ENCODE data around the gene RNF212B. TPM values are rescaled to one million over a fixed set of nuclear protein-coding genes. Genes with fewer than 3 reads are reported as not detected.
"Not testable (repeated sequence)": the region's sequence is repeated elsewhere in the genome, so short reads cannot be mapped to it uniquely, and the experiment has no call there.

RNF212B gene
- total RNA-seq, 1 experiment from 2014 or later, result not detected

- intact Hi-C loops (cut with micrococcal nuclease; ENCODE audit: unreplicated experiment), result no loop called here
- ChIA-PET POLR2A (no interaction called here), CTCF (no interaction called here)
- no peak overlapping the region for H3K27ac Mint-ChIP-seq (ENCODE audit: unreplicated experiment)
- no peaks in the 10 kb centered on the region for H3K4me1 Mint-ChIP-seq (ENCODE audit: low read depth, unreplicated experiment)
- no peaks in the 10 kb centered on the region for H3K4me1 ChIP-seq
- no peak overlapping the region for H3K4me3 ChIP-seq (ENCODE audit: low read depth, low read length)
- H3K36me3 ChIP-seq (ENCODE audit: control insufficient read depth, insufficient read depth, low read length), result no peaks in the 10 kb centered on the region
- no TSS peak for BruUV-seq (replicated peaks)
- no peak for TF ChIP-seq CTCF (IDR thresholded peaks at IDR 0.05; ENCODE audit: insufficient read depth in 1 of 2, low read depth in 1 of 2, low read length in 1 of 2, severe bottlenecking in 1 of 2, unreplicated experiment in 1 of 2)
- no peak for DNase-seq
- H3K9me3 ChIP-seq, result peaks cover 5% of the 10 kb centered on the region; the same call in 1 of the 2 replicates
- no peaks in the 10 kb centered on the region for H3K27me3 ChIP-seq (replicated peaks; ENCODE audit: control insufficient read depth, insufficient read depth, low read length)
- no peaks in the 10 kb centered on the region for H3K27me3 Mint-ChIP-seq (ENCODE audit: insufficient read depth, unreplicated experiment)
- H3K9me3 Mint-ChIP-seq (ENCODE audit: unreplicated experiment), result peaks cover 12% of the 10 kb centered on the region
- H3K4me3 Mint-ChIP-seq (ENCODE audit: unreplicated experiment), result no peak overlapping the region
- H3K36me3 Mint-ChIP-seq (ENCODE audit: insufficient read depth, unreplicated experiment), result no peaks in the 10 kb centered on the region
Observed at GRCh38 chr14:23215421-23215820, 22.3 kb upstream of the RNF212B start.

- no peaks in the 10 kb centered on the region for H3K4me1 Mint-ChIP-seq (ENCODE audit: low read depth, unreplicated experiment)
- POLR2A ChIA-PET, result no interaction called here
- TF ChIP-seq CTCF (IDR thresholded peaks at IDR 0.05; ENCODE audit: insufficient read depth in 1 of 2, low read depth in 1 of 2, low read length in 1 of 2, severe bottlenecking in 1 of 2, unreplicated experiment in 1 of 2), result no peak
- peaks cover 14% of the 10 kb centered on the region for H3K27me3 Mint-ChIP-seq (ENCODE audit: insufficient read depth, unreplicated experiment)
- no peaks in the 10 kb centered on the region for H3K4me1 ChIP-seq
- intact Hi-C loops (cut with micrococcal nuclease; ENCODE audit: unreplicated experiment), result no loop called here
- peaks cover 5% of the 10 kb centered on the region; the same call in 1 of the 2 replicates for H3K9me3 ChIP-seq
- H3K9me3 Mint-ChIP-seq (ENCODE audit: unreplicated experiment), result peaks cover 12% of the 10 kb centered on the region
- no peak overlapping the region for H3K27ac Mint-ChIP-seq (ENCODE audit: unreplicated experiment)
- CTCF ChIA-PET, result interaction anchor here (0.6 kb wide), 1 partner anchor 85 kb away, joined by 4 read pairs; the partner anchor contains the start of gene PPP1R3E
- H3K36me3 ChIP-seq (ENCODE audit: control insufficient read depth, insufficient read depth, low read length), result no peaks in the 10 kb centered on the region
- no peak overlapping the region for H3K4me3 ChIP-seq (ENCODE audit: low read depth, low read length)
- H3K4me3 Mint-ChIP-seq (ENCODE audit: unreplicated experiment), result no peak overlapping the region
- H3K27me3 ChIP-seq (replicated peaks; ENCODE audit: control insufficient read depth, insufficient read depth, low read length), result no peaks in the 10 kb centered on the region
- no peak for DNase-seq
- BruUV-seq (replicated peaks), result no TSS peak
- H3K36me3 Mint-ChIP-seq (ENCODE audit: insufficient read depth, unreplicated experiment), result no peaks in the 10 kb centered on the region
Observed at GRCh38 chr14:23217032-23218020, 20.4 kb upstream of the RNF212B start.

- POLR2A ChIA-PET, result no interaction called here
- TF ChIP-seq CTCF (IDR thresholded peaks at IDR 0.05; ENCODE audit: insufficient read depth in 1 of 2, low read depth in 1 of 2, low read length in 1 of 2, severe bottlenecking in 1 of 2, unreplicated experiment in 1 of 2), result no peak
- H3K27ac Mint-ChIP-seq (ENCODE audit: unreplicated experiment), result no peak overlapping the region
Observed at GRCh38 chr14:23219075-23219474, 18.7 kb upstream of the RNF212B start.

DNA sequence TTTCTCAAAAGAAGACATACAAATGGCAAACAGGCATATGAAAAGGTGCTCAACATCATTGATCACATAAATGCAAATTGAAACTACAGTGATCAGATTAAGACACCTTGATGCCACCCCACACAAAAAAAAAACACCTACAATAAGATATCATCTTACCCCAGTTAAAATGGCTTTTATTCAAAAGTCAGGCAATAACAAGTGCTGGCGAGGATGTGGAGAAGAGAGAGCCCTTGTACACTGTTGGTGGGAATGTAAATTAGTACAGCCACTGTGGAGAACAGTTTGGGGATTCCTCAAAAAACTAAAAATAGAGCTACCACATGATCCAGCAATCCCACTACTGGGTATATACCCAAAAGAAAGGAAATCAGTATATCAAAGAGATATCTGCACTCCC lies 12.8 kb upstream of the RNF212B start:
- H3K4me3 ChIP-seq (ENCODE audit: low read depth, low read length); H3K4me1 Mint-ChIP-seq (ENCODE audit: low read depth, unreplicated experiment); intact Hi-C loops (cut with micrococcal nuclease; ENCODE audit: unreplicated experiment); H3K36me3 ChIP-seq (ENCODE audit: control insufficient read depth, insufficient read depth, low read length); H3K36me3 Mint-ChIP-seq (ENCODE audit: insufficient read depth, unreplicated experiment); H3K4me1 ChIP-seq; BruUV-seq (replicated peaks); H3K27ac Mint-ChIP-seq (ENCODE audit: unreplicated experiment); H3K27me3 ChIP-seq (replicated peaks; ENCODE audit: control insufficient read depth, insufficient read depth, low read length); POLR2A ChIA-PET; CTCF ChIA-PET; H3K4me3 Mint-ChIP-seq (ENCODE audit: unreplicated experiment); DNase-seq; H3K9me3 ChIP-seq: not testable (repeated sequence)
- Mint-ChIP-seq H3K9me3 (ENCODE audit: unreplicated experiment) (peaks cover 15% of the 10 kb centered on the region), H3K27me3 (ENCODE audit: insufficient read depth, unreplicated experiment) (peaks cover 20% of the 10 kb centered on the region)

More at GRCh38 chr14:23219075-23219474, 18.7 kb upstream of the RNF212B start:
- CTCF ChIA-PET, result no interaction called here
- Mint-ChIP-seq H3K4me3 (ENCODE audit: unreplicated experiment) (no peak overlapping the region), H3K27me3 (ENCODE audit: insufficient read depth, unreplicated experiment) (peaks cover 14% of the 10 kb centered on the region), H3K4me1 (ENCODE audit: low read depth, unreplicated experiment) (no peaks in the 10 kb centered on the region), H3K9me3 (ENCODE audit: unreplicated experiment) (peaks cover 12% of the 10 kb centered on the region), H3K36me3 (ENCODE audit: insufficient read depth, unreplicated experiment) (no peaks in the 10 kb centered on the region)
- Histone ChIP-seq H3K36me3 (ENCODE audit: control insufficient read depth, insufficient read depth, low read length) (no peaks in the 10 kb centered on the region), H3K27me3 (replicated peaks; ENCODE audit: control insufficient read depth, insufficient read depth, low read length) (no peaks in the 10 kb centered on the region), H3K9me3 (peaks cover 5% of the 10 kb centered on the region; the same call in 1 of the 2 replicates), H3K4me1 (no peaks in the 10 kb centered on the region), H3K4me3 (ENCODE audit: low read depth, low read length) (no peak overlapping the region)
- DNase-seq, result no peak
- intact Hi-C loops (cut with micrococcal nuclease; ENCODE audit: unreplicated experiment), result no loop called here
- BruUV-seq (replicated peaks), result no TSS peak

Data from Caco-2 (cell line).